Measurements from ENCODE around the gene GPRIN3. TPM values are rescaled to one million over a fixed set of nuclear protein-coding genes. Genes with fewer than 3 reads are reported as not detected.
"Not testable (repeated sequence)": the region's sequence is repeated elsewhere in the genome, so short reads cannot be mapped to it uniquely, and the experiment has no call there.

The GPRIN3 gene
- total RNA-seq, 2 experiments from 2014 or later, result 102 to 106 TPM

GRCh38 chr4:89222170-89222569, 85.4 kb downstream of the GPRIN3 start:
- ChIA-PET POLR2A (no interaction called here), CTCF (interaction anchor here (0.6 kb wide), 1 partner anchor 1320 kb away, joined by 3 read pairs; no protein-coding TSS in a partner anchor)
- no peak for DNase-seq
- Mint-ChIP-seq H3K9me3 (no peaks in the 10 kb centered on the region), H3K36me3 (ENCODE audit: low read depth) (no peaks in the 10 kb centered on the region), H3K4me3 (no peak overlapping the region), H3K27me3 (no peaks in the 10 kb centered on the region), H3K27ac (no peak overlapping the region), H3K4me1 (peaks cover 13% of the 10 kb centered on the region)

- CTCF ChIA-PET, result interaction anchor here (0.6 kb wide), 1 partner anchor 1319 kb away, joined by 3 read pairs; no protein-coding TSS in a partner anchor
- H3K4me1 Mint-ChIP-seq, result peaks cover 11% of the 10 kb centered on the region
- POLR2A ChIA-PET, result no interaction called here
Observed at GRCh38 chr4:89221167-89221867, 86.3 kb downstream of the GPRIN3 start.

GRCh38 chr4:89218587-89218986, 89.0 kb downstream of the GPRIN3 start:
- Mint-ChIP-seq H3K27me3 (peaks cover 6% of the 10 kb centered on the region), H3K9me3 (no peaks in the 10 kb centered on the region), H3K27ac (no peak overlapping the region), H3K36me3 (ENCODE audit: low read depth) (no peaks in the 10 kb centered on the region), H3K4me1 (peaks cover 11% of the 10 kb centered on the region), H3K4me3 (no peak overlapping the region)
- CTCF ChIA-PET, result interaction anchor here (0.6 to 1.2 kb wide), 2 partner anchors 216 to 254 kb away, joined by 3 to 4 read pairs; no protein-coding TSS in a partner anchor
- DNase-seq, result no peak
- POLR2A ChIA-PET, result no interaction called here

More at GRCh38 chr4:89221167-89221867, 86.3 kb downstream of the GPRIN3 start:
- Mint-ChIP-seq H3K27ac (no peak overlapping the region), H3K36me3 (ENCODE audit: low read depth) (no peaks in the 10 kb centered on the region), H3K9me3 (no peaks in the 10 kb centered on the region), H3K27me3 (no peaks in the 10 kb centered on the region), H3K4me3 (no peak overlapping the region)
- DNase-seq, result no peak

- no peak for DNase-seq
- Mint-ChIP-seq H3K9me3 (no peaks in the 10 kb centered on the region), H3K27me3 (peaks cover 10% of the 10 kb centered on the region), H3K27ac (no peak overlapping the region), H3K4me1 (peaks cover 8% of the 10 kb centered on the region), H3K4me3 (no peak overlapping the region), H3K36me3 (ENCODE audit: low read depth) (no peaks in the 10 kb centered on the region)
- POLR2A ChIA-PET, result no interaction called here
- CTCF ChIA-PET, result interaction anchor here (1.2 to 1.8 kb wide), 2 partner anchors 8 to 217 kb away, joined by 4 to 8 read pairs; no protein-coding TSS in a partner anchor
Observed at GRCh38 chr4:89217604-89218003, 90.0 kb downstream of the GPRIN3 start.

DNA sequence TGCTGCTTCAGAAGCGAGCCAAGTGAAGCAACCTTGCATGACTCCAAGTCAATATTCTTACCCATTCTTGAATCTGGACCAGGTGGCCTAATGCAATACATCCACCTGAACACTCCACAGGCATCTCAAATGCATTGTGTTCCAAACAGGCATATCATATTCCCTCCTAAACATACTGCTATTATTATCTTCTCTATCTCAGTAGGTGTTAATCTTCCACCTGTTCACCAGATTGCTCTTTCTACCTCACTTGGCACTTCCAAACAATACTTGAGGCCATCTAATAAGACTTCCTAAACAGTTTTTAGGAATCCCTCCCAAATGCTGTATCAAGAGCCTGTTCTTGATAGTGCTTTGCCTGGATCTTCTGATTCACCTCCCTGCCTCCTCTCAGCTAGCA, 90.7 kb downstream of the GPRIN3 start:
- no peak for DNase-seq
- no peaks in the 10 kb centered on the region for H3K36me3 Mint-ChIP-seq (ENCODE audit: low read depth)
- CTCF ChIA-PET, result interaction anchor here (1.8 kb wide), 1 partner anchor 9 kb away, joined by 8 read pairs; no protein-coding TSS in a partner anchor
- POLR2A ChIA-PET, result no interaction called here
- peaks cover 12% of the 10 kb centered on the region for H3K27me3 Mint-ChIP-seq
- H3K9me3 Mint-ChIP-seq, result no peaks in the 10 kb centered on the region
- no peak overlapping the region for H3K4me3 Mint-ChIP-seq
- H3K27ac Mint-ChIP-seq, result no peak overlapping the region
- peaks cover 1% of the 10 kb centered on the region for H3K4me1 Mint-ChIP-seq

- Mint-ChIP-seq H3K4me3 (no peak overlapping the region), H3K27me3 (peaks cover 13% of the 10 kb centered on the region), H3K36me3 (ENCODE audit: low read depth) (no peaks in the 10 kb centered on the region), H3K9me3 (no peaks in the 10 kb centered on the region), H3K4me1 (no peaks in the 10 kb centered on the region), H3K27ac (no peak overlapping the region)
- ChIA-PET POLR2A (no interaction called here), CTCF (interaction anchor here (1.8 kb wide), 1 partner anchor 10 kb away, joined by 8 read pairs; no protein-coding TSS in a partner anchor)
- DNase-seq, result no peak
Observed at GRCh38 chr4:89216422-89216821, 91.2 kb downstream of the GPRIN3 start.

DNA sequence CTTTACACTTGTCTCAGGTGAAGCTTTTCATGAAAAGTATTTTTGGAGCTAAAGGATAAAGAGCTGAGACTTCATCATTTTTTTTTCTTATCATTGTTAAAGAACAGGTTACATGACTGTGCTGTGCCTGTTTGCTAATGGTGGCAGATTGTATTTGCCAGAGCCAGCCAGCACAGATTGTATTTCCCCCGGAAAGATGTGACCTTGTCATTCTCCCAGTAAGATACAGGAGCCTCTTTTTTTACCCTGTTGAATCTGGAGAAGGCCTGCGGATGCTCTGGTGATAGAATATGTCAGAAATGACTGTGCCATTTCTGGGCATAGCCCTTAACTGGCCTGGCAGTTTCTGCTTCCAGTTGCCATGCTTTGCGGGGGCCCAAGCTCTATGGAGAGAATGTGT, 91.9 kb downstream of the GPRIN3 start:
- Mint-ChIP-seq H3K27ac (no peak overlapping the region), H3K36me3 (ENCODE audit: low read depth) (no peaks in the 10 kb centered on the region), H3K4me1 (no peaks in the 10 kb centered on the region), H3K9me3 (no peaks in the 10 kb centered on the region), H3K4me3 (no peak overlapping the region), H3K27me3 (peaks cover 15% of the 10 kb centered on the region)
- ChIA-PET POLR2A (no interaction called here), CTCF (no interaction called here)
- DNase-seq, result no peak

DNA sequence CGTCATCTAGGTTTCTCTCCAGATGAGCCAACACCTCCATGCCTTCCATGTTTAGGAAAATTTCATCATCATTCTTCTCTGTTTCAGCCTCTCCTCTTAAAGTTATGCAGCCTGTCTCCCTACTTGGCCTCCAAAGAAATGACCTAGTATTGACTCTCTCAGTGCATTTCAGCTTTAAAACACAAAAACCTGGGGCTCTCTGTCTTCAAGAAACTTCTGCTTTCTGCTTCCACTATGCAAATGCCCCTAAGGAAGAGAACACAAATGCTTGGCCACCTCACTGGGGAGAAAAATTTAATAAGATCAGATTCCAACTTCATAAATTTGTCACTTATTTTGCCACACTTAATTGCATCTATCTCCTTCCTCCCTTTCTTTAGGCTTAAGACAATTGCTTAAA, 93.3 kb downstream of the GPRIN3 start:
- Mint-ChIP-seq H3K27ac (no peak overlapping the region), H3K36me3 (ENCODE audit: low read depth) (no peaks in the 10 kb centered on the region), H3K4me3 (no peak overlapping the region), H3K27me3 (peaks cover 15% of the 10 kb centered on the region), H3K4me1 (no peaks in the 10 kb centered on the region), H3K9me3 (no peaks in the 10 kb centered on the region)
- ChIA-PET POLR2A (no interaction called here), CTCF (no interaction called here)
- DNase-seq, result no peak

- H3K27ac Mint-ChIP-seq, result no peak overlapping the region
- no peak overlapping the region for H3K4me3 Mint-ChIP-seq
- no peaks in the 10 kb centered on the region for H3K4me1 Mint-ChIP-seq
- DNase-seq, result no peak
- ChIA-PET CTCF (no interaction called here), POLR2A (no interaction called here)
- peaks cover 17% of the 10 kb centered on the region for H3K27me3 Mint-ChIP-seq
- H3K36me3 Mint-ChIP-seq (ENCODE audit: low read depth), result no peaks in the 10 kb centered on the region
- no peaks in the 10 kb centered on the region for H3K9me3 Mint-ChIP-seq
Observed at GRCh38 chr4:89213382-89213701, 94.3 kb downstream of the GPRIN3 start.

- H3K9me3 Mint-ChIP-seq, result no peaks in the 10 kb centered on the region
- H3K27me3 Mint-ChIP-seq, result peaks cover 17% of the 10 kb centered on the region
- no peak overlapping the region for H3K4me3 Mint-ChIP-seq
- no peaks in the 10 kb centered on the region for H3K4me1 Mint-ChIP-seq
- H3K27ac Mint-ChIP-seq, result no peak overlapping the region
- ChIA-PET CTCF (no interaction called here), POLR2A (no interaction called here)
- no peak for DNase-seq
- no peaks in the 10 kb centered on the region for H3K36me3 Mint-ChIP-seq (ENCODE audit: low read depth)
Observed at GRCh38 chr4:89212666-89213381, 94.8 kb downstream of the GPRIN3 start.

DNA sequence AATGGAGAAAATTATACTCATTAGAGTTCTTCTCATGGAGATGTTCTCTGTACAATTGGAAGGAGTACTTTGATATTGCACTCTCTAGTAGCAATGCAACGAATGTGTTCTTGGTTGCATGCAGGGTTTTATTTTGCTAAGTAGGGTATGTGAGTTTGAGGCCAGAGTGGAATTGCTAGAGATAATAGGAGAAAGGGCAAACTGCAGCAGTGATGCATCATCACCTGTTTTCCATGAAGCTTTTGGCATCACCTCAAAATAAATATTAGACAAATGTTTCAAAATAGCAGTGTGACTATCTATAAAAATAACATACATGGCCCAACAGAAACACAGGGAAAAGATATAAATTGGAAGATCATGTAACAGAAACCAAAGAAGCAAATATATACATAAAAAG, 103.0 kb downstream of the GPRIN3 start:
- Mint-ChIP-seq H3K27ac (no peak overlapping the region), H3K4me1 (no peaks in the 10 kb centered on the region), H3K36me3 (ENCODE audit: low read depth) (no peaks in the 10 kb centered on the region), H3K27me3 (peaks cover 11% of the 10 kb centered on the region), H3K9me3 (no peaks in the 10 kb centered on the region), H3K4me3 (no peak overlapping the region)
- ChIA-PET POLR2A (no interaction called here), CTCF (no interaction called here)
- no peak for DNase-seq

DNA sequence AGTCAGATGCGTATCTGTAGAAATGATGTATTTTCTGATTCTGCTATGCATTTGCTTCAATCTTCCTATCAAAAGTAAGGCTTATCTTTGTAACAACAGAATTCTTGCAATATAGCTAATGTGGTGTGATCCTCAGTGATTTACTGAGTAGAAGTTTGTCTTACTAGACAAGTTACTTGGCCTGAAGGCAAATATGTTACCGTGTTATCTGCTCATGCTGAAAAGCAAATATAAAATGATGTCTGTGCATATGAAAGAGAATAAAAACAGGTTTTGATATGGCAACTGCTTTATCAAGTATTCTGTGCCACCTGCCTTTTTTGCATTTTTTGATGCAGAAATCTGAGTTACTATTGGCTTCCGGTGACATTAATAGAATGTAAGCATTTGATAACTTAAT, 103.7 kb downstream of the GPRIN3 start:
- CTCF ChIA-PET, result no interaction called here
- H3K4me1 Mint-ChIP-seq, result no peaks in the 10 kb centered on the region
- no peaks in the 10 kb centered on the region for H3K36me3 Mint-ChIP-seq (ENCODE audit: low read depth)
- DNase-seq, result no peak
- H3K27me3 Mint-ChIP-seq, result peaks cover 11% of the 10 kb centered on the region
- H3K9me3 Mint-ChIP-seq, result no peaks in the 10 kb centered on the region
- POLR2A ChIA-PET, result no interaction called here
- no peak overlapping the region for H3K27ac Mint-ChIP-seq
- H3K4me3 Mint-ChIP-seq, result no peak overlapping the region

- H3K36me3 Mint-ChIP-seq (ENCODE audit: low read depth); H3K9me3 Mint-ChIP-seq; H3K27me3 Mint-ChIP-seq; H3K4me3 Mint-ChIP-seq; H3K27ac Mint-ChIP-seq; POLR2A ChIA-PET; H3K4me1 Mint-ChIP-seq; DNase-seq; CTCF ChIA-PET: not testable (repeated sequence)
Observed at GRCh38 chr4:89199394-89199793, 108.2 kb downstream of the GPRIN3 start.

DNA sequence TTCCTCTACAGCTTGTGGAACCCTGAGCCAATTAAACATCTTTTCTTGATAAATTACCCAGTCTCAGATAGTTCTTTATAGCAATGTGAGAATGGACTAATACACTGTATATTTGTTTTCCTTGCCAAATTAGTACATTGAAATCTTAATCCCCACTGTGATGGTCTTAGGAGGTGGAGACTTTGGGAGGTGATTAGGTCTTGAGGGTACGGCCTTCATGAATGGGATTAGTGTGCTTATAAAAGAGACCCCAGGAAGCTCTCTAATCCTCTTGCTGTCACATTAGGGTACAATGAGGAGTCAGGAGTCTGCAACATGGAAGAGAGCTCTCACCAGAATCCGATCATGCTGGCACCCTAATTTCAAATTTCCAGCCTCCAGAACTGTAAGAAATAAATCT, 109.7 kb downstream of the GPRIN3 start:
- no peak overlapping the region for H3K4me3 Mint-ChIP-seq
- H3K9me3 Mint-ChIP-seq, result no peaks in the 10 kb centered on the region
- H3K27ac Mint-ChIP-seq, result no peak overlapping the region
- H3K36me3 Mint-ChIP-seq (ENCODE audit: low read depth), result no peaks in the 10 kb centered on the region
- H3K4me1 Mint-ChIP-seq, result no peaks in the 10 kb centered on the region
- ChIA-PET CTCF (no interaction called here), POLR2A (no interaction called here)
- H3K27me3 Mint-ChIP-seq, result peaks cover 7% of the 10 kb centered on the region
- DNase-seq, result no peak

All from activated CD4-positive, alpha-beta memory T cell treated with anti-CD3 and anti-CD28 coated beads, Interleukin-2, amount 10 ng/mL, durations not matched to agents 7 days and 5 days (primary cell).